Medulla oblongata (tissue), 1 donor: Measurements from ENCODE around the gene CBR1.

ENCODE experiments used
- DNase-seq: peaks from one replicate; pipeline ENCODE4 v3.0.0-alpha.2; 2015; ENCODE audit errors: extremely low spot score

Gene CBR1

GRCh38 chr21:36115138-36115730 lies 45.4 kb downstream of the CBR1 start:
- no peak for DNase-seq

- no peak for DNase-seq
Measured at GRCh38 chr21:36117286-36117741, 47.5 kb downstream of the CBR1 start.

DNA sequence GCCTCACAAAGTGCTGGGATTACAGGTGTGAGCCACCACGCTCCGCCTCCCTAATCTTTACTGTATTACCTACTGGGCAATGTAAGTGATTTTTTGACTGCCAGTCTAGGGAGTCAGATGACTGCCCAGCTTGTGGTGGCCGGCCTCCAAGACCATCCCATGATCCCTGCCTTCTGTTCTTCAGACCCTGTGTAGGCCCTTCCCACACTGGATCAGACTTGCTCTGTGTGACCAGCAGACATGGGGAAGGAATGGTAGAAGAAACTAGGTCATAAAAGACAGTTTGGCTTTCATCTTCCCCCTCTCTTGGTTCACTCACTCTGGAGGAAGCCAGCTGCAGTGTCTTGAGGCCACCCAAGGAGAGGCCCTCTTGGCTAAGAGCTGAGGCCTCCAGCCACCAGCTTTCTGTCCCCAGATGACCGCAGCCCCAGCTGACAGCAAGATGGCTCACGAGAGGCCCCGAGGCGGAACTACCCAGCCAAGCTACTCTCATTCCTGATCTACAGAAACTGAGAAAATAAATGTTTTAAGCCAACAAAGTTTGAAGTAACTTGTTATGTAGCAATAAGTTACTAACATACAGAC lies 50.6 kb downstream of the CBR1 start:
- DNase-seq: peak; percentile 25
